B cell (primary cell): Measurements from ENCODE around the gene PLA2G4E. TPM values are rescaled to one million over a fixed set of nuclear protein-coding genes. Genes with fewer than 3 reads are reported as not detected.

Source experiments
- ATAC-seq: fragments of 200-7000 bp; cut with Tn5 transposase; one replicate; pipeline ENCODE4 v1.10.0; 2021; ENCODE audit warnings: low read depth, mild to moderate bottlenecking, moderate number of reproducible peaks, moderate library complexity
- CTCF ChIA-PET: fragments of 350-600 bp; sonication (Branson Sonifier 250); formaldehyde crosslinking; loops from one replicate; lab custom pipeline; 2021; ENCODE audit warnings: antibody characterized with exemption, inconsistent platforms; lab: Charles Lee
- POLR2A ChIA-PET: fragments of 350-600 bp; sonication (Branson Sonifier 250); formaldehyde crosslinking; loops from one replicate; lab custom pipeline; 2021; ENCODE audit warnings: antibody characterized with exemption; lab: Charles Lee
- DNase-seq: peaks from one replicate; pipeline ENCODE4 v3.0.0; 2013
- H2AFZ ChIP-seq: 2 replicates; pipeline ENCODE4 v1.6.1; 2012; ENCODE audit warnings: mild to moderate bottlenecking, low read depth, low read length; ENCODE audit not compliant: insufficient read depth, poor library complexity, severe bottlenecking
- H3K27ac ChIP-seq, 2 donors: 1 replicate in 1 of 2; 2 replicates in 1 of 2; pipeline ENCODE4 v1.5.1; 2012 to 2013; ENCODE audit warnings: low read length in 2 of 2, mild to moderate bottlenecking in 2 of 2, moderate library complexity in 1 of 2
- H3K27me3 ChIP-seq, 4 experiments: fragments of 200-600 bp in 1 of 4; sonication (generic) in 1 of 4; replicated peaks in 1 of 4; 1 replicate in 2 of 4; 2 replicates in 2 of 4; pipeline versions ENCODE4 v1.6.1 to v1.7.0; 2013 to 2016; ENCODE audit warnings: low read length in 3 of 4, mild to moderate bottlenecking in 2 of 4, mixed read lengths in 1 of 4, moderate library complexity in 1 of 4; ENCODE audit not compliant: insufficient read depth in 4 of 4, control insufficient read depth in 3 of 4; ENCODE audit errors: control extremely low read depth in 1 of 4
- H3K36me3 ChIP-seq, 2 experiments: replicated peaks in 1 of 2; 1 replicate in 1 of 2; 2 replicates in 1 of 2; pipeline versions ENCODE4 v1.6.1 to v1.7.1; 2013; ENCODE audit warnings: low read length in 1 of 2; ENCODE audit not compliant: insufficient read depth in 2 of 2, control insufficient read depth in 1 of 2; ENCODE audit errors: control extremely low read depth in 1 of 2, extremely low read depth in 1 of 2
- H3K4me1 ChIP-seq, 2 donors: fragments of 200-600 bp in 1 of 2; sonication (generic) in 1 of 2; 1 replicate in 1 of 2; 2 replicates in 1 of 2; pipeline versions ENCODE4 v1.5.1 to v1.6.1; 2013 to 2017; ENCODE audit warnings: low read length in 2 of 2; ENCODE audit not compliant: control insufficient read depth in 2 of 2, insufficient read depth in 2 of 2
- H3K4me2 ChIP-seq: replicated peaks from 2 replicates; pipeline ENCODE3; 2012; ENCODE audit warnings: mild to moderate bottlenecking, low read depth, low read length; ENCODE audit not compliant: poor library complexity, severe bottlenecking
- H3K4me3 ChIP-seq, 5 experiments: fragments of 200-600 bp in 1 of 5; sonication (generic) in 1 of 5; 1 replicate in 3 of 5; 2 replicates in 2 of 5; pipeline versions ENCODE4 v1.5.1 to v1.7.0; 2011 to 2016; ENCODE audit warnings: low read length in 4 of 5, mild to moderate bottlenecking in 4 of 5, low read depth in 2 of 5, control low read depth in 1 of 5, moderate library complexity in 1 of 5; ENCODE audit not compliant: insufficient read depth in 1 of 5; ENCODE audit errors: control extremely low read depth in 1 of 5, extremely low read depth in 1 of 5
- H3K79me2 ChIP-seq: fragments of 200-600 bp; sonication (generic); one replicate; pipeline ENCODE4 v1.6.0; 2016; ENCODE audit warnings: low read length; ENCODE audit not compliant: control insufficient read depth, insufficient read depth
- H3K9ac ChIP-seq: fragments of 200-600 bp; sonication (generic); 2 replicates; pipeline ENCODE4 v1.6.1; 2017; ENCODE audit warnings: mild to moderate bottlenecking, low read length, moderate library complexity
- H3K9me3 ChIP-seq, 3 donors: one replicate each; pipeline versions ENCODE4 v1.6.1 to v1.7.1; 2013; ENCODE audit warnings: low read length in 2 of 3; ENCODE audit not compliant: control insufficient read depth in 2 of 3, insufficient read depth in 1 of 3; ENCODE audit errors: control extremely low read depth in 1 of 3
- H4K20me1 ChIP-seq: 2 replicates; pipeline ENCODE4 v1.6.0; 2012; ENCODE audit warnings: mild to moderate bottlenecking, low read length; ENCODE audit not compliant: insufficient read depth, control insufficient read depth, poor library complexity, severe bottlenecking
- H3K27ac Mint-ChIP-seq: one replicate; pipeline ENCODE4 v1.8.0; 2021; ENCODE audit warnings: mixed read lengths
- H3K27me3 Mint-ChIP-seq: one replicate; pipeline ENCODE4 v1.8.0; 2021; ENCODE audit warnings: mixed read lengths
- H3K4me1 Mint-ChIP-seq: one replicate; pipeline ENCODE4 v1.8.0; 2021; ENCODE audit warnings: mixed read lengths
- H3K4me3 Mint-ChIP-seq: one replicate; pipeline ENCODE4 v1.8.0; 2021; ENCODE audit warnings: mixed read lengths
- H3K9me3 Mint-ChIP-seq: one replicate; pipeline ENCODE4 v1.8.0; 2022; ENCODE audit warnings: mixed read lengths; ENCODE audit not compliant: insufficient read depth
- CTCF ChIP-seq: fragments of 200-600 bp; IDR thresholded peaks from one replicate; pipeline ENCODE4 v1.8.0; 2022; ENCODE audit warnings: antibody characterized with exemption, mild to moderate bottlenecking
- EZH2 ChIP-seq: IDR thresholded peaks from 2 replicates; pipeline ENCODE4 v1.6.1; 2012; ENCODE audit warnings: borderline replicate concordance, low read depth, mild to moderate bottlenecking, moderate library complexity, low read length; ENCODE audit not compliant: insufficient read depth, poor library complexity, severe bottlenecking
- WGBS: methylation state at CpG from one replicate; pipeline ENCODE4 v1.1.5; 2013; ENCODE audit warnings: missing lambda C conversion rate; ENCODE audit not compliant: insufficient coverage; 5-methylcytosine and 5-hydroxymethylcytosine counted together
- intact Hi-C: fragments of 100-400 bp; cut with micrococcal nuclease; formaldehyde crosslinking; loops from one replicate; pipeline ENCODE4 v1.10.0; 2022
- polyA plus RNA-seq: library from polyadenylated mRNA; depleted of rRNA; stranded (reverse); fragments of >200 nt; gene quantifications from 2 replicates; pipeline ENCODE4 v1.2.3, GENCODE V29; 2012
- total RNA-seq, 2 donors: library from RNA; stranded (reverse); fragments of 120-200 nt in 1 of 2; gene quantifications; 1 replicate in 1 of 2; 2 replicates in 1 of 2; pipeline versions ENCODE4 v1.2.3 to v1.2.4, GENCODE V29; 2013 to 2022

PLA2G4E gene
- total and polyA plus RNA-seq, 2 donors (not counting 1 experiment from before 2014, with no cell fraction given), result not detected

- POLR2A ChIA-PET, result no interaction called here
- H4K20me1 ChIP-seq, result no peaks in the 10 kb centered on the region
- intact Hi-C loops, result no loop called here
Observed at GRCh38 chr15:42037656-42038055, 16.8 kb upstream of the PLA2G4E start.

GRCh38 chr15:42036966-42037365 is 16.1 kb upstream of the PLA2G4E start:
- H3K36me3 ChIP-seq, result no peaks in the 10 kb centered on the region
- Mint-ChIP-seq H3K9me3 (no peaks in the 10 kb centered on the region), H3K4me1 (peaks cover 31% of the 10 kb centered on the region), H3K27me3 (peaks cover 4% of the 10 kb centered on the region), H3K4me3 (no peak overlapping the region), H3K27ac (no peak overlapping the region)
- ChIA-PET CTCF (interaction anchor here (0.6 to 1.4 kb wide), 3 partner anchors 20 to 465 kb away, joined by 3 to 4 read pairs (median 3); no protein-coding TSS in a partner anchor), POLR2A (no interaction called here)
- ATAC-seq (no peak), DNase-seq (no peak)
- WGBS, result 91% methylated on average over 9 of the region's 9 CpGs
- no peak overlapping the region for H2AFZ ChIP-seq
- peaks cover 0 to 3% (median 0%) of the 10 kb centered on the region in 4 experiments for H3K27me3 ChIP-seq
- H3K4me2 ChIP-seq, result no peak overlapping the region
- H3K9me3 ChIP-seq, result peaks cover 0 to 10% (median 0%) of the 10 kb centered on the region in 3 donors
- TF ChIP-seq CTCF (no peak), EZH2 (no peak)
- H3K79me2 ChIP-seq, result no peaks in the 10 kb centered on the region
- intact Hi-C loops, result no loop called here
- no peak overlapping the region for H3K9ac ChIP-seq
- no peak overlapping the region for H3K4me3 ChIP-seq
- H3K27ac ChIP-seq, result no peak overlapping the region
- no peaks in the 10 kb centered on the region for H4K20me1 ChIP-seq
- H3K4me1 ChIP-seq, result peaks cover 16 to 32% of the 10 kb centered on the region in 2 donors

More at GRCh38 chr15:42037656-42038055, 16.8 kb upstream of the PLA2G4E start:
- no peaks in the 10 kb centered on the region for H3K36me3 ChIP-seq
- no peak overlapping the region for H3K4me3 ChIP-seq
- ATAC-seq (no peak), DNase-seq (no peak)
- no peaks in the 10 kb centered on the region for H3K9me3 Mint-ChIP-seq
- H3K27me3 ChIP-seq, result peaks cover 0 to 3% (median 0%) of the 10 kb centered on the region in 4 experiments
- no peak overlapping the region for H3K9ac ChIP-seq
- peaks cover 29% of the 10 kb centered on the region for H3K4me1 Mint-ChIP-seq
- H3K4me2 ChIP-seq, result no peak overlapping the region
- peaks cover 0 to 4% (median 0%) of the 10 kb centered on the region in 3 donors for H3K9me3 ChIP-seq
- peaks cover 4% of the 10 kb centered on the region for H3K27me3 Mint-ChIP-seq
- H2AFZ ChIP-seq, result no peak overlapping the region
- TF ChIP-seq CTCF, result no peak
- TF ChIP-seq EZH2, result no peak
- CTCF ChIA-PET, result no interaction called here
- H3K4me1 ChIP-seq, result peaks cover 16 to 32% of the 10 kb centered on the region in 2 donors
- H3K79me2 ChIP-seq, result no peaks in the 10 kb centered on the region
- no peak overlapping the region for H3K4me3 Mint-ChIP-seq
- 74% methylated on average over 8 of the region's 8 CpGs for WGBS
- no peak overlapping the region for H3K27ac Mint-ChIP-seq
- no peak overlapping the region for H3K27ac ChIP-seq
